ENCODE data around the gene ZKSCAN5.
"Not testable (repeated sequence)": the region's sequence is repeated elsewhere in the genome, so short reads cannot be mapped to it uniquely, and the experiment has no call there.

Gene ZKSCAN5

DNA sequence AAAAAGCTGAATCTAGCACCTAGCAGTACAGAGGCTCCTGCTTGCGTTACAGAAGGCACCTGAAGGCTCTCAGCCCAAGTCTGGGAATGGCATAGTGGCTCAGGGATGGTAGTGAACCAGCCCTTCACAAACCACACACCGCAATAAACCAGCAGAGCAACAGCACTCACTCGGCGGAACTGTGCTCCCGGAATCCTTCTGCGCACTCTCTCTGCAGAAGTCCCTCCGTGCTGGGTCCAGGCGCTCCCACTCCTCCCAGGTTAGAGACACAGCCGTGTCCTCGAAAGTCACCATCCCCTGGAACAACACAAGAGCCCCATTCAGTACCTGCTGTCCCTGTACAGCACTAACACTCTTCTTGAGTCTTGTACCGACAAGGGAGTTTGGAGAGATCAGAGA lies 5.9 kb upstream of the ZKSCAN5 start:
- no peak for DNase-seq

DNA sequence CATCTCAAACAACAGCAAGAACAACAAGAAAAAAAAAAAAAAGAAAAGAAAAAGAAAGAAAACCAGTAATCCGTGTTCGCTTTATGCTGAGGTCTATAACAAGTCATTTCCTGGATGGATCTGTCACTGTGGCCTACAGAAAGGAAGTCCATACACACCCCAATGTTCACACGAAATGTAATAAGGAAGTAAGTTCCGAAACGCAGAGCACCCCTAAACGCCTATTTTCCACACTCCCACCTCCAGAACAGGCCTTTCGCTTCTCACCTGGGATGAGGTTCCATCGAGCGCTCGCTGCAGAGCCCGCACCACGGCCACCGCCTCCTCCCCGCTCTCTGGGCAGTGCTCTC lies 5.1 kb upstream of the ZKSCAN5 start:
- DNase-seq = no peak

DNA sequence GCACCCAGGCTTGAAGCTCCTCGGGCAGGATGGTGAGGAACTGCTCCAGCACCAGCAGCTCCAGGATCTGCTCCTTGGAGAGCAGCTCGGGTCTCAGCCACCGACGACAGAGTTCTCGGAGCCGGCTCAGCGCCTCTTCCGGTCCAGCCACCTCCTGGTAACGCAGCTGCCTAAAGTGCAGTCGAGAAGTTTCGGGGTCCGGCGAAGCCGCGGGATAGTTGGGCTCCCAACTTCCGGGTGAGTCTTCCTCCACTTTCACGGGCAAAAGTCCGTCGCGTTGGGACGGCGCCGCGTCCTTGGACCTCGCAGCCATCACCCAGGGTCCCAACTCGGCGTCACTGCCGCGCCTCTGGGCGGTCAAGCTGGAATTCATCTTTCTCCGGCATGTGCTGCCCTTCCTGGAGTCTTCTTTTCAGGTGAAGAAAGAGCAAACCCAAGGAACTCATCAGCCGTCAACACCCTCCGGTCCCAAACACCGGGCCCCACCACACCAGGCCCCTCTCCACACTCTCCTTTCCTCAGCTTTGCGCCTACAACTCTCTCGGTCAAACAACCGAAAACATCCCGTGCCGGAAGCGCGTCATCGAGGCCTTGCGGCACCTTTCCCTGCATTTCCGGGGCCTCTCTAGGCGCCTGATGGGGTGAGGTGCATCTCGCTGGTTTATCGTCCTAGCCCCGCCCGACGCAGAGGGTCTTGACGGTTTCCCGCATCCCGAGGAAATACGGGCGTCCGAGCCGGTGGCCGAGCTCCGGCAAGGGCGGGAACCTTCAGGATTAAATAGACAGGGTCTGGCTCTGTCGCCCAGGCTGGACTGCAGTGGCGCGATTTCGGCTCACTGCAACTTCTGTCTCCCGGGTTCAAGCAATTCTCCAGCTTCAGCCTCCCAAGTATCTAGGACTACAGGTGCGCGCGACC lies 4.5 kb upstream of the ZKSCAN5 start, which contains the start of gene ZNF394:
Gene ZNF394, minus strand, starts transcription at position 561 of the 916 bp plus-strand sequence. Its CDS starts 188 bp downstream, at position 373.
- peak; percentile 62 for DNase-seq

DNA sequence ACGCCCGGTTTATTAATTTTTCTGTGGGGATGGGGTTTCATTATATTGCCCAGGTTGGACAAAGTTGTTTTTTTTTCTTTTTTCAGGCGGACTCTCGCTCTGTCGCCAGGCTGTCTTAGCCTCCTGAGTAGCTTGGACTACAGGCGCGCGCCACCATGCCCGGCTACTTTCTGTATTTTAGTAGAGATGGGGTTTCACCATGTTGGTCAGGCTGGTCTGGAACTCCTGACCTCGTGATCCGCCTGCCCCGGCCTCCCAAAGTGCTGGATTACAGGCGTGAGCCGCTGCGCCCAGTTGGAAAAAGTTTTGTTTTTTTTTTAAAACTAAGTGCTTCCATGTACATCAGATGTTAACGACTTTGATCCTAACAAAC lies 3.8 kb upstream of the ZKSCAN5 start:
- peak; percentile 3 for DNase-seq

DNA sequence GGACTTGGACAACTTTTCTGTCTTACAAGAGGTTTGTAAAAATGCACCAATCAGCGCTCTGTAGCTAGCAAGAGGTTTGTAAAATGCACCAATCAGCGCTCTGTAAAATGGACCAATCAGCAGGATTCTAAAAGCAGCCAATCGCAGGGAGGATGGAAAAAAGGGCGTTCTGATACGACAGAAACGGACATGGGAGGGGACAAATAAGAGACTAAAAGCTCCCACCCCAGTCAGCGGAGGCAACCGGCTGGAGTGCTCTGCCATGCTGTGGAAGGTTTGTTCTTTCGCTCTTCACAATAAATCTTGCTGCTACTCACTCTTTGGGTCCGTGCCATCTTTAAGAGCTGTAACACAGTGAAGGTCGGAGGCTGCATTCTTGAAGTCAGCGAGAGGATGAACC lies 3.2 kb upstream of the ZKSCAN5 start:
- not testable (repeated sequence) for DNase-seq

DNA sequence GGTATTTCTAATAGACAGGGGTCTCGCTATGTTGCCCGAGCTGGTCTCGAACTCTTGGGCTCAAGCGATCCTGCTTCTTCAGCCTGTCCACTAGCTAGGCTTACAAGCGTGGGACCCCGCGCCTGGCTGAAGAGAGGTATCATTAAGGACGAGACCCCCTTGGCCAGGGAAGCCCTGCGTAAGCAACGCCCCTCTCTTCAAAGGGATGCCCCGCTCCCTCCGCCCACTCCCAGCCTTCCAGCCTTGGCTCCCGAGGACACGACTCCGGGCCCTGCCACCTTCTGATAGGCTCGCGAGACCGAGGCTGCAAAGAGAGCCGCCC lies 220 bp upstream of the ZKSCAN5 start:
- no peak for DNase-seq

DNA sequence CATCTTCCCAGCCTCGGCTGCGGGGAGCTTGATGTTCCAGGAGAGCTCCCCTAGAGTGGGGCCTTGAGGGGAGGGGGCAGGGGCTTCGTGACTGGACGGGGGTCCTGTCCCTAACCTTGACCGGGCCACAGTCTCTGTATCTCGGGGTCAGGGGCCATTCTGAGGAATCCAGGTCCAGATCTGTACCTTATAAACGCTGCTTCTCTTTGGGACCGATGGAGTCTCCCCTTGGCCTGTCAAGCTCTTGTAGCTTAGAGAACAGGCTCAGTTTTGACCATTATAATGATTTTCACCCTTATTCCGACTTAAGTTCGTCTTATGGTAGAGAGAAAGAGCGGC lies 831 bp downstream of the ZKSCAN5 start:
- DNase-seq = no peak

DNA sequence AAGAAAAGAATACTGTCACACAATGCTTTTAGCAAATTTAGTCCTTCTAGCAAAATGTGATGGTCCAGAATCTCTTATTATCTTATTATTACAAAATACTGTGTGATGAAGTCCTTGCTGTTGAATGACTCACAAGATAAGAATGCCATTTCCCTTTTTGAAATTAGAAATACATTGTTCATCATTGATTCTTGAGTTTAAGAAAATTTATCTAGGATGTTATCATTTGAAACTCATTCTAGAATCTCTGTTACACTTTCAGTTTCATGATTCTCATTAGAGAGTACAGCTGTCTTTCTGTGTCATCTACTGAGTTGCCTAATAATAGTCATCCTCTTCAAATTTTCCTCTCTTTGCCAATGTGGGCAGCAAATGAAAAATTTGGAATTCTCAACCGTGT lies 9.6 kb downstream of the ZKSCAN5 start:
- DNase-seq = no peak

DNA sequence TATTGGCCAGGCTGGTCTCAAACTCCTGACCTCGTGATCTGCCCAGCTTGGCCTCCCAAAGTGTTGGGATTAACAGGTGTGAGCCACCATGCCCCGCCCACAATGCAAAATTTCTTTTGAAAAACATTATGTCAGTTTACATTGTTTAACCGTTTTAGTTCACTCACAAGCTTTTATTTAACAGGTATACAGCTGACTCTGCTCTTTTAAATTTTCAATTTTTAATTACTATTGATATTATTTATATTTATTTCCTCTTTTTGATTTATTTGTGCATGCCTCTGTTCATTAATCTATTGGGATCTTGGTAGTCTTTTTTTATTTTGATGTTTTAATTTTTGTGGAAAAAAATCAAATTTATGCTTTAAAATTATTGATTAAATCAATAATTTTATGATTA lies 16.9 kb downstream of the ZKSCAN5 start:
- no peak for DNase-seq

DNA sequence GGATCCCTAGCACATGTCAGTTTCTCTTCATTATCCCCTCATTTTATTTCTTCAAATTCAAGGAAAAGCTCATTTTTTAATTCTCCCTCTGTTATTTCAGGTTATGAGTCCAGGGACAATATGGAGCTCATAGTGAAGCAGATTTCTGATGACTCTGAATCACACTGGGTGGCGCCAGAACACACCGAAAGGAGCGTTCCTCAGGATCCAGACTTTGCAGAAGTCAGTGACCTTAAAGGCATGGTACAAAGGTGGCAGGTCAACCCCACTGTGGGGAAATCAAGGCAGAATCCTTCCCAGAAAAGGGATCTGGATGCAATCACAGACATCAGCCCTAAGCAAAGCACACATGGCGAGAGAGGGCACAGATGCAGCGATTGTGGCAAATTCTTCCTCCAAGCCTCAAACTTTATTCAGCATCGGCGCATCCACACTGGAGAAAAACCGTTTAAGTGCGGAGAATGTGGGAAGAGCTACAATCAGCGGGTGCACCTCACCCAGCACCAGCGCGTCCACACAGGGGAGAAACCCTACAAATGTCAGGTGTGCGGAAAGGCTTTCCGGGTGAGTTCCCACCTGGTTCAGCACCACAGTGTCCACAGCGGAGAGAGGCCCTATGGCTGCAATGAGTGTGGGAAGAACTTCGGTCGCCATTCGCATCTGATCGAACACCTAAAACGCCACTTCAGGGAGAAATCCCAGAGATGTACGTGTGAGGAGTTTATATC lies 21.4 kb downstream of the ZKSCAN5 start:
- no peak for DNase-seq

DNA sequence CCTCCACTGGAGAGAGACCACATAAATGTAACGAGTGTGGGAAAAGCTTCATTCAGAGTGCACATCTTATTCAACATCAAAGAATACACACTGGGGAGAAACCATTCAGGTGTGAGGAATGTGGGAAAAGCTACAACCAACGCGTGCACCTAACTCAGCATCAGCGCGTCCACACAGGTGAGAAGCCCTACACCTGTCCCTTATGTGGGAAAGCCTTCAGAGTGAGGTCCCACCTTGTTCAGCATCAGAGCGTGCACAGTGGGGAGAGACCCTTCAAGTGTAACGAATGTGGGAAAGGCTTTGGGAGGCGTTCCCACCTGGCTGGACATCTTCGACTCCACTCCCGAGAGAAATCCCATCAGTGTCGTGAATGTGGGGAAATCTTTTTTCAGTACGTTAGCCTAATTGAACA lies 26.9 kb downstream of the ZKSCAN5 start:
- no peak for DNase-seq

DNA sequence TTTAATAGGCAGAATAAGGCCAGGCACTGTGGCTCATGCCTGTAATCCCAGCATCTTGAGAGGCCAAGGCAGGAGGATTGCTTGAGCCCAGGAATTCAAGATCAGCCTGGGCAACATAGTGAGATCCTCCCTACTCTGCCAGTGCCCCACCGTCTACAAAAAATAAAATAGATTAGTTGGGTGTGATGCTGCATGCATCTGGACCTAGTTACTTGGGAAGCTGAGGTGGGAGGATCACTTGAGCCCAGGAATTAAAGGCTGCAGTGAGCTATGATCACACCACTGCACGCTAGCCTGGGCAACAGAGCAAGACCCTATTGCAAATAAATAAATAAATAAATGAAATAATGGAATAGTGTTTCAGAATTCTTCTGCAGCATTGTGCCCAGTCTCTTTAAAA lies 31.2 kb downstream of the ZKSCAN5 start:
- no peak for DNase-seq

DNA sequence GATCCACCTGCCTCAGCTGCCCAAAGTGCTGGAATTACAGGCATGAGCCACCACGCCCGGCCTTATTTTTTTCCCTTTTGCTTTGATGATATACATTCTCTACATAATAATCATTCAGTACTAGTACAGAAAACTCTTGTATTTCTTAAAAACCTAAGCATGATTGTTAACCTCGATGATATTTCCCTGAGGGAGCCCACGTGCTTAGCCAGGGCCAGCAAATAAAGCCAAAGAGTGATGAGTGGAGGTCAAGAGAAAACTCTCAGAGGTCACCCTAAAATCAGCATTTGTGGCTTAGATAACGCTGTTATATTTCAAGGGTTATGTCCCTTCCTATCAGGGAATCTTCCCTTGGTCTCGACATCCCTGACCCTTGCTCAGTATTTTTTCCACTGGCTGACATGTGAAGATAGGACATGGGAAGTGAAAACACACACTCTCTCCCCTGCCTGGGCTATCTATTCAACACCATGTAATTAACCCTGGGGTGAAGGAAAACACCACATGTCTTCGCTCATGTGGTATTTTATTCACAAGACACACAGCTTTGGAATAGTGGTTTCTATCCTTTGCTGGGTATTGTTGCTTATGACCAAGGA lies 34.9 kb downstream of the ZKSCAN5 start:
- no peak for DNase-seq

DNA sequence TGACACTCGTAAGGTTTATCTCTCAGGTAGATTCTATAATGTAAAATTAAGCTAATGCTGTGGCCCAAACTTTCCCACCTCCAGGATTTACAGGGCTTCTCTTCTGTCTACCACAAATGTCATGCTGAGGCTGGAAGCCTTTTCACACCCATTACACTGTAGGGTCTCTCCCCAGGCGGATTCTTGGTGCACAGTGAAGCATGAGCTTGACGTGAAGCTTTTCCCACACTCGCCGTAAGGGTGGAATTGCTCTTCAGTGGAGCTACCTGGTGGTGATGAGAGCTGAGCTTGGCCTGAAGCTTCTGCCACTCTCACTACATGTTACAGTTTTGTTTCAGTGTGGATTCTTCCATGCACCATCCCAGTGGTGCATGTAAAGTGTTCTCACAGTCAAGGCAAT lies 36.1 kb downstream of the ZKSCAN5 start:
- no peak for DNase-seq

DNA sequence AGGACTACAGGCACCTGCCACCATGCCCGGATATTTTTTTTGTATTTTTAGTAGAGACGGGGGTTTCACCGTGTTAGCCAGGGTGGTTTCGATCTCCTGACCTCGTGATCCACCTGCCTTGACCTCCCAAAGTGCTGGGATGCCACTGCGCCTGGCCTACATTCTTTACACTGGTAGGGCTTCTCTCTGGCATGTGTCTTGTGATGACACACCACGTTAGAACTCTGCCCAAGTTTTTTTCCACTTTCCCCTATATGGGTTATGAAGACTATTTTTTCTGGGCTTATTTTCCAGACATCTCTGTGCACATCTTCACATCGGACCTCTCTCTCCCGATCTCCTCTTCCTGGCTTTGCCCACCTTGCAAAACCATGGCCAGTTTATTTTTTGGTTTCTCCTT lies 36.8 kb downstream of the ZKSCAN5 start:
- DNase-seq = no peak

DNA sequence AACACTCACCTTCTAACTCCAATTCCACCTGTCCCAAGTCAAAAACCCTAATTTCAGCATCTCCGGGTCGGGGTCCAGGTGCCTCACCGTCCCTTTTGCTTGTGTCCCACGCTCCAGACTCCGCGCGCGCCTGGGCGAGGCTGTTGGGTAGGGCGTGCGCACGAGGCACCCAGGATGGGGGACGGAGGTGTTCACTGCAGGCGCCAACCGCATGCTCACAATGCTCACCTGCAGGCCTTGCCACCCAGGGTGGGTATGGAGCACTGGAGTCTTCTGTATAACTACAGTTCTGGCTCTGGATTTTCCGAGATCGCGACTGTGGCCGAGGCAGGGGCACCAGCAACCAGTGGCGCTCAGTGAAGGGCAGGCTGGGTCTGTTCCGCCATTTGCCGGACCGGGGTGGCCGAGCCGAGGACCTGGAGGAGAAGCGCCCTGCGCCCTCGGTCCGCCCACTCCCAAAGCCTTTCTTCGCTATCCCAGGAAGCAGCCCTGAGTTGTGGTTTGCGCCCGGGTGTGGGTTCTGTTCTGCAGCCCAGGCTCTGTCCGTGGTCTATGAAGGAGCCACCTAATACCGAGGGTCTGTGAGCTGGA lies 38.7 kb downstream of the ZKSCAN5 start:
- no peak for DNase-seq

DNA sequence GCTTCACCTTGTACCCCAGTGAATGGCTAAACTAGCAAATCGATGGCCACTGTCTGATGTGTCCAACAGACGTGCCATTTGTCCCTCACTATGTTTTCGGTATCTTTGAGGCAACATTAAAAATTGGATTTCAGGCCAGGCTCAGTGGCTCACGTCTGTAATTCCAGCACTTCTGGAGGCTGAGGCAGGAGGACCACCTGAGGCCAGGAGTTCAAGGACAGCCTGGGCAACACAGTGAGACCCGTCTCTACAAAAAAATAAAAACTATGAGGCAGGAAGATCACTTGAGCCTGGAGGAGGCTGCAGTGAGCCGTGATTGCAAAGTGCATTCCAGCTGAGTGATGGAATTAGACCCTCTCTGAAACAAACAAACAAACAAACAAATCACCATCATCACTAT lies 39.5 kb downstream of the ZKSCAN5 start:
- DNase-seq = no peak

DNA sequence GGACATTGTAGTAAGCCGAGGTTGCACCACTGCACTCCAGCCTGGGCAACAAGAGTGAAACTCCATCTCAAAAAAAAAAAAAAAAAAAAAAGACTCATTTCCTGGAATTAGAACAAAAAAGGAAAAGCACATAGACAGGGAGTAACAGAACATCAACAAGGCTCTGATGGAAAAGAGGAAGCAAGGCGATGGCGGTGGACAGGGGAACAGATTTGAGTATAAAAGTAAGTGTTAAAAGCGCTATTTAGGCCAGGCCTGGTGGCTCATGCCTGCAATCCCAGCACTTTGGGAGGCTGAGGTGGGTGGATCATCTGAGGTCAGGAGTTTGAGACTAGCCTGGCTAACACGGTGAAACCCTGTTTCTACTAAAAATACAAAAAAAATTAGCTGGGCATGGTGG lies 40.8 kb downstream of the ZKSCAN5 start:
- not testable (repeated sequence) for DNase-seq

DNA sequence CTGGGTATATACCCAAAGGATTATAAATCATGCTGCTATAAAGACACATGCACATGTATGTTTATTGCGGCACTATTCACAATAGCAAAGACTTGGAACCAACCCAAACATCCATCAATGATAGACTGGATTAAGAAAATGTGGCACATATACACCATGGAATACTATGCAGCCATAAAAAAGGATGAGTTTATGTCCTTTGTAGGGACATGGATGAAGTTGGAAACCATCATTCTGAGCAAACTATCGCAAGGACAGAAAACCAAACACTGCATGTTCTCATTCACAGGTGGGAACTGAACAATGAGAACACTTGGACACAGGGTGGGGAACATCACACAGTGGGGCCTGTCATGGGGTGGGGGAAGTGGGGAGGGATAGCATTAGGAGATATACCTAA lies 45.1 kb downstream of the ZKSCAN5 start:
- not testable (repeated sequence) for DNase-seq

DNA sequence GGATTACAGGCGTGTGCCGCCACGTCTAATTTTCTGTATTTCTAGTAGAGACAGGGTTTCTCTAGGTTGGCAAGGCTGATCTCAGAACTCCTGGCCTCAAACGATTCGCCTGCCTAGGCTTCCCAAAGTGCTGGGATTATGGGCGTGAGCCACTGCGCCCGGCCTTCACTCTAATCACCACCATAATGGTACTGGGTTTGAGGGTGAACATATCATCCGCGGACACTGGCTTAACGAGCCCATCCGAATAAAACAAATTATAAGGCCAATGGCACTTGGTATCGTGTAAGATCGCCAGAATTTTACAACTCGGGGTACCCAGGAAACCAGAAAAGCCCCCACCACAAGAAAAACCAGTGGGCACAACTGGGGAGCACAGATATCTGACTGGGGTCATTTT lies 46.9 kb downstream of the ZKSCAN5 start:
- no peak for DNase-seq

DNA sequence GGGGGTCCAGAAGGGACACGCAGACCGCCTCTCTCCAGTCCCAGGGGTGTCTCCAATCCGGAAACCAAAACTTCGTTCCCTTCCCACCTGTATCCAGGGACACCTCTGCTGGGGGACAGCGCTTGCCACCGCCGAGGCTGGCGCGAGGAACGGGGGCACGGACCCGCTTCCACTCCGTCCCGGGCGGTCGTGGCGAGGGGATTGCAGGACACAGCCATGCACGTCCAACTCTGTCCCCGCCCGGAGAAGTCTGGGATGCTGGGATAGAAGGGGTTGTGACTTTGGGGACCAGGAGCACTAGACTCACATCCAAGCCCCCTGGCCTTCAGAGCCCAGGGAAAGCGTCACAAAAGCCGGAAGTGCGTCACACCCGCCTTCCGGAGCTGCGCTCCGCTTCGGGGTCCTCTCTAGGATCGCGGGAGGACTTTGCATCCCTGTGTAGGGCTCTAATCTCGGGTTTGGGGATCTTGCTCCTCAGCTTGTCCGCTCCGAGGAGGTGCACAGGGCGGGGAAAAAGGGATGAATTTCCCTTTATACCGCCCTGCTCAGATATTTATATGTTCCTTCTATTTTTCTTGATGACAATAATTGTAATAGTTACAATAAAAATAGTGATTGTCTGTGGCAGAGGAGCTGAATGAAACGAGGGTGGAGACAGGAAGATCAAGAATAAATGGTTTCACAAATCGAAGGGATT lies 47.5 kb downstream of the ZKSCAN5 start, which contains the start of gene FAM200A:
Gene FAM200A, minus strand, starts transcription at position 348 of the 697 bp plus-strand sequence. CDS start 3,707 bp downstream, outside the sequence.
- DNase-seq = peak; percentile 59

DNA sequence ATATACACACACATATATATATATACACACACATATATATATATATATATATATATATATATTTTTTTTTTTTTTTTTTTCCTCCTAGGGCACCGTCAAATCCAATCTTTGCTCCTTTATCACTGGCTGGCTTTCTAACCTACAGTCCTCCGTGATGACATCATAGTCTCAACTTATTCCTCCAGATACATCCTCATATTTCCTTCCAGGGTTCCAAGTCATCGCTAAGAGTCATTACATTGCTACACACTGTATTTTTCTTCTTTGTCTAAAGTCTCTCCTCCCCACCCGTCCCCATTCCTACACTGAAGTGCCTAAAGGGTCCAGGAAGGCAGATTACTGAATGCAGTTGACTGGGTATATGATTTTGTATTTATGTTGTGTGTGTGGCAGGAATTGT lies 48.6 kb downstream of the ZKSCAN5 start:
- no peak for DNase-seq

DNA sequence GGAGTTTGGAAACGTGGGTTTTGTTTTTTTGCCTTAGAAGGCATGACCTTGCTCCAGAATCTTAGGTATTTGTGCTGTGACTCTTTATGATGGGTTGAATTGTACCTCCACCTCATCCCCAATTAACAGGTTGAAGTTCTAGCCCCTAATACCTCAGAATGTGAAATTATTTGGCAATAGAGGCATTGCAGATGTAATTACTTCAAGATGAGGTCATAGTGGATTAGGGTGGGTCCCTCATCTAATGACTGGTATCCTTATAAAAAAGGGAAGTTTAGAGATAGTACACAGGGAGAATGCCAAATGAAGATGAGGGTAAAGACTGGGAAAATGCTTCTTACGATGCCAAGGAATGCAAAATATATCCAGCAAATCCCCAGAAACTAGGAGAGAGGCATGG lies 50.5 kb downstream of the ZKSCAN5 start:
- no peak for DNase-seq
